H1 (cell line): ENCODE measurements around the gene PSMD13. TPM values are rescaled to one million over a fixed set of nuclear protein-coding genes. Genes with fewer than 3 reads are reported as not detected.
A peak's percentile ranks its signal among the peaks of the same experiment; 100 is the strongest.

Source experiments
- CTCF ChIA-PET: fragments of 300-600 bp; sonication (Branson Sonifier 250); formaldehyde crosslinking; loops from one replicate; lab custom pipeline; 2021; ENCODE audit not compliant: partially characterized antibody; lab: Charles Lee
- POLR2A ChIA-PET: fragments of 300-600 bp; sonication (Branson Sonifier 250); formaldehyde crosslinking; loops from one replicate; lab custom pipeline; 2021; ENCODE audit warnings: inconsistent platforms; ENCODE audit not compliant: partially characterized antibody; lab: Charles Lee
- DNase-seq, 2 experiments: peaks; one replicate each; pipeline versions ENCODE4 v3.0.0 to v3.0.0-alpha.2; 2010 to 2022; ENCODE audit warnings: low spot score in 2 of 2, low read depth in 1 of 2, mixed read lengths in 1 of 2
- FAIRE-seq: peaks from 2 replicates; lab custom pipeline; 2011; peaks lifted over from hg19 to GRCh38; lab: Jason Lieb, UNC
- H2AFZ ChIP-seq: 2 replicates; pipeline ENCODE4 v1.8.1; 2012; ENCODE audit warnings: low read length, inconsistent platforms
- H2AK5ac ChIP-seq: 2 replicates; pipeline ENCODE4 v1.6.1; 2013; ENCODE audit warnings: low read depth, low read length
- H2BK120ac ChIP-seq: replicated peaks from 2 replicates; pipeline ENCODE3; 2013; ENCODE audit warnings: low read depth, low read length, inconsistent platforms
- H2BK12ac ChIP-seq: 2 replicates; pipeline ENCODE4 v1.6.1; 2013; ENCODE audit warnings: low read depth, low read length
- H2BK15ac ChIP-seq: 2 replicates; pipeline ENCODE4 v1.6.1; 2013; ENCODE audit warnings: low read length
- H2BK20ac ChIP-seq: 2 replicates; pipeline ENCODE4 v1.6.1; 2013; ENCODE audit warnings: low read length
- H2BK5ac ChIP-seq: 2 replicates; pipeline ENCODE4 v1.6.1; 2013; ENCODE audit warnings: low read depth, low read length
- H3K14ac ChIP-seq: 2 replicates; pipeline ENCODE4 v1.6.1; 2013; ENCODE audit warnings: inconsistent platforms; ENCODE audit not compliant: insufficient read length
- H3K18ac ChIP-seq: 2 replicates; pipeline ENCODE4 v1.6.1; 2013; ENCODE audit warnings: low read length; ENCODE audit errors: extremely low read depth
- H3K23ac ChIP-seq: 2 replicates; pipeline ENCODE4 v1.6.1; 2013; ENCODE audit warnings: inconsistent platforms; ENCODE audit not compliant: insufficient read length
- H3K23me2 ChIP-seq: 2 replicates; pipeline ENCODE4 v1.6.1; 2013; ENCODE audit warnings: low read depth, low read length
- H3K27ac ChIP-seq: 2 replicates; pipeline ENCODE4 v1.6.1; 2011; ENCODE audit warnings: low read depth, low read length, inconsistent platforms
- H3K27me3 ChIP-seq, 4 experiments: replicated peaks in 1 of 4; 1 replicate in 1 of 4; 2 replicates in 3 of 4; pipeline versions ENCODE4 v1.6.1 to v1.8.1; 2011 to 2013; ENCODE audit warnings: low read length in 3 of 4, mild to moderate bottlenecking in 3 of 4, inconsistent platforms in 2 of 4, mixed read lengths in 2 of 4, moderate library complexity in 1 of 4; ENCODE audit not compliant: control insufficient read depth in 3 of 4, insufficient read depth in 3 of 4; ENCODE audit errors: extremely low read depth in 1 of 4
- H3K36me3 ChIP-seq, 4 experiments: 2 replicates each; pipeline versions ENCODE4 v1.6.1 to v1.8.1; 2011 to 2013; ENCODE audit warnings: mild to moderate bottlenecking in 4 of 4, low read length in 3 of 4, moderate library complexity in 2 of 4, control low read depth in 1 of 4, inconsistent platforms in 1 of 4; ENCODE audit not compliant: insufficient read depth in 4 of 4, control insufficient read depth in 2 of 4
- H3K4ac ChIP-seq: replicated peaks from 2 replicates; pipeline ENCODE3; 2013; ENCODE audit warnings: low read length, low read depth, mixed read lengths, inconsistent platforms; ENCODE audit not compliant: insufficient read length
- H3K4me1 ChIP-seq, 4 experiments: replicated peaks in 1 of 4; 1 replicate in 1 of 4; 2 replicates in 3 of 4; pipeline versions ENCODE4 v1.6.1 to v1.8.1; 2011 to 2013; ENCODE audit warnings: low read length in 3 of 4, inconsistent platforms in 2 of 4, mixed read lengths in 1 of 4; ENCODE audit not compliant: insufficient read depth in 4 of 4, control insufficient read depth in 3 of 4
- H3K4me2 ChIP-seq, 2 experiments: 2 replicates each; pipeline versions ENCODE4 v1.6.1 to v1.8.1; 2011 to 2013; ENCODE audit warnings: low read depth in 2 of 2, low read length in 2 of 2, control low read depth in 1 of 2, inconsistent platforms in 1 of 2, mild to moderate bottlenecking in 1 of 2; ENCODE audit not compliant: insufficient read depth in 1 of 2
- H3K4me3 ChIP-seq, 4 experiments: fragments of 200-600, 300-600 bp in 1 of 4; sonication (generic), shearing (Covaris generic), sonication (Bioruptor Twin) in 1 of 4; 2 replicates each; pipeline versions ENCODE4 v1.5.1 to v1.8.1; 2011 to 2016; ENCODE audit warnings: low read length in 4 of 4, low read depth in 3 of 4, control low read depth in 2 of 4, inconsistent platforms in 2 of 4, mild to moderate bottlenecking in 2 of 4, mixed read lengths in 1 of 4, moderate library complexity in 1 of 4; ENCODE audit not compliant: insufficient read depth in 2 of 4; ENCODE audit errors: extremely low read depth in 1 of 4
- H3K56ac ChIP-seq: replicated peaks from 2 replicates; pipeline ENCODE3; 2013; ENCODE audit warnings: low read depth, mild to moderate bottlenecking, mixed read lengths, low read length, inconsistent platforms; ENCODE audit not compliant: insufficient read length
- H3K79me1 ChIP-seq: 2 replicates; pipeline ENCODE4 v1.6.1; 2013; ENCODE audit warnings: low read depth, low read length, control low read depth
- H3K79me2 ChIP-seq, 2 experiments: 2 replicates each; pipeline versions ENCODE4 v1.6.1 to v1.8.1; 2012 to 2013; ENCODE audit warnings: low read length in 2 of 2, mild to moderate bottlenecking in 2 of 2, inconsistent platforms in 1 of 2; ENCODE audit not compliant: insufficient read depth in 2 of 2, control insufficient read depth in 1 of 2
- H3K9ac ChIP-seq, 4 experiments: replicated peaks in 1 of 4; 1 replicate in 1 of 4; 2 replicates in 3 of 4; pipeline versions ENCODE4 v1.6.1 to v1.8.1; 2011 to 2013; ENCODE audit warnings: low read depth in 3 of 4, low read length in 3 of 4, control low read depth in 2 of 4, mild to moderate bottlenecking in 2 of 4, moderate library complexity in 2 of 4, inconsistent platforms in 1 of 4; ENCODE audit errors: extremely low read depth in 1 of 4
- H3K9me3 ChIP-seq, 2 experiments: 2 replicates each; pipeline versions ENCODE4 v1.6.1 to v1.8.1; 2012 to 2013; ENCODE audit warnings: mild to moderate bottlenecking in 2 of 2, moderate library complexity in 2 of 2, control low read depth in 1 of 2, inconsistent platforms in 1 of 2, low read depth in 1 of 2, low read length in 1 of 2, mixed read lengths in 1 of 2; ENCODE audit not compliant: insufficient read depth in 2 of 2
- H4K20me1 ChIP-seq, 2 experiments: replicated peaks in 1 of 2; 2 replicates each; pipeline versions ENCODE3 to v1.8.1; 2011 to 2013; ENCODE audit warnings: inconsistent platforms in 2 of 2, low read length in 2 of 2, mild to moderate bottlenecking in 1 of 2; ENCODE audit not compliant: insufficient read depth in 2 of 2, control insufficient read depth in 1 of 2
- H4K5ac ChIP-seq: 2 replicates; pipeline ENCODE4 v1.6.1; 2013; ENCODE audit warnings: low read length, low read depth, mixed read lengths, inconsistent platforms; ENCODE audit not compliant: insufficient read length
- H4K8ac ChIP-seq: 2 replicates; pipeline ENCODE4 v1.8.0; 2013; ENCODE audit warnings: mild to moderate bottlenecking, moderate library complexity, low read length, inconsistent platforms; ENCODE audit not compliant: insufficient read depth; ENCODE audit errors: extremely low read depth
- H4K91ac ChIP-seq: replicated peaks from 2 replicates; pipeline ENCODE3; 2013; ENCODE audit warnings: low read length, mixed read lengths, inconsistent platforms; ENCODE audit not compliant: insufficient read length
- ASH2L ChIP-seq: fragments of 200-600, 300-600 bp; sonication (generic); IDR thresholded peaks from one replicate; pipeline ENCODE4 v1.7.1; 2017; ENCODE audit warnings: low read length
- CEBPB ChIP-seq: IDR thresholded peaks from 2 replicates; pipeline ENCODE4 v1.6.1; 2012; ENCODE audit warnings: low read depth, low read length
- PHF8 ChIP-seq: fragments of 200-600 bp; sonication (generic); conservative IDR thresholded peaks from 2 replicates; pipeline ENCODE4 v1.7.1; 2012; ENCODE audit warnings: low read depth, mild to moderate bottlenecking, inconsistent platforms, low read length, moderate library complexity
- POLR2AphosphoS5 ChIP-seq: IDR thresholded peaks from 2 replicates; pipeline ENCODE4 v1.6.1; 2011; ENCODE audit warnings: low read depth, low read length
- RNF2 ChIP-seq: fragments of 200-900, 300-1000 bp; sonication (generic); IDR thresholded peaks from 2 replicates; pipeline ENCODE4 v1.7.1; 2016; ENCODE audit warnings: borderline replicate concordance, low read depth, mild to moderate bottlenecking, antibody characterized with exemption, low read length; ENCODE audit not compliant: poor library complexity, severe bottlenecking; ENCODE audit errors: missing control alignments
- SP1 ChIP-seq: IDR thresholded peaks from 2 replicates; pipeline ENCODE4 v1.6.1; 2011; ENCODE audit warnings: low read depth, low read length
- SUZ12 ChIP-seq: fragments of 200-600 bp; sonication (generic); IDR thresholded peaks from 2 replicates; pipeline ENCODE4 v1.6.1; 2012; ENCODE audit warnings: mild to moderate bottlenecking, inconsistent platforms, low read length, moderate library complexity, mixed read lengths
- YY1 ChIP-seq: IDR thresholded peaks from 2 replicates; pipeline ENCODE4 v1.6.1; 2011; ENCODE audit warnings: low read depth, mild to moderate bottlenecking, low read length
- WGBS, 2 experiments: shearing (Covaris generic) in 1 of 2; methylation state at CpG; one replicate each; pipeline versions ENCODE4 v1.1.6 to v1.1.7; 2013 to 2015; ENCODE audit warnings: low lambda C conversion rate in 2 of 2, mixed read lengths in 2 of 2, inconsistent platforms in 1 of 2, low coverage in 1 of 2, missing lambda C conversion rate in 1 of 2; ENCODE audit not compliant: insufficient replicate concordance in 2 of 2, insufficient coverage in 1 of 2, insufficient read length in 1 of 2; ENCODE audit errors: extremely low coverage in 1 of 2, missing lambda C conversion rate in 1 of 2; 5-methylcytosine and 5-hydroxymethylcytosine counted together
- polyA plus RNA-seq, 7 experiments: library from polyadenylated mRNA; depleted of rRNA in 3 of 7; stranded (reverse) in 5 of 7; unstranded in 2 of 7; fragments of >200 nt in 5 of 7; fragments of 200-250 nt in 2 of 7; gene quantifications; 1 replicate in 5 of 7; 2 replicates in 1 of 7; 4 replicates in 1 of 7; pipeline versions ENCODE4 v1.2.1 to v1.2.3, GENCODE V29; 2011 to 2013; ENCODE audit warnings: missing spikeins in 2 of 7, mixed read lengths in 2 of 7
- total RNA-seq: library from RNA; stranded (reverse); fragmentation: NEBNext Ultra II Directional; extraction: Animal tissue kit (Norgen Biotek cat#: 25700); gene quantifications from 2 replicates; pipeline ENCODE4 v1.2.1, GENCODE V29; 2021
- TF ChIP-seq, protein P1 (sequence below): IDR thresholded peaks from 2 replicates; pipeline ENCODE4 v1.6.1; 2011; ENCODE audit warnings: low read depth, mild to moderate bottlenecking, low read length; ENCODE audit not compliant: insufficient read depth
- TF ChIP-seq, protein P2 (sequence below): IDR thresholded peaks from 2 replicates; pipeline ENCODE4 v1.6.1; 2012; ENCODE audit warnings: inconsistent platforms

The PSMD13 gene
- total and polyA plus RNA-seq, 2 of the 8 experiments (the other 6 are each of a cell fraction or from before 2014, with no cell fraction given): 121 to 141 TPM

DNA sequence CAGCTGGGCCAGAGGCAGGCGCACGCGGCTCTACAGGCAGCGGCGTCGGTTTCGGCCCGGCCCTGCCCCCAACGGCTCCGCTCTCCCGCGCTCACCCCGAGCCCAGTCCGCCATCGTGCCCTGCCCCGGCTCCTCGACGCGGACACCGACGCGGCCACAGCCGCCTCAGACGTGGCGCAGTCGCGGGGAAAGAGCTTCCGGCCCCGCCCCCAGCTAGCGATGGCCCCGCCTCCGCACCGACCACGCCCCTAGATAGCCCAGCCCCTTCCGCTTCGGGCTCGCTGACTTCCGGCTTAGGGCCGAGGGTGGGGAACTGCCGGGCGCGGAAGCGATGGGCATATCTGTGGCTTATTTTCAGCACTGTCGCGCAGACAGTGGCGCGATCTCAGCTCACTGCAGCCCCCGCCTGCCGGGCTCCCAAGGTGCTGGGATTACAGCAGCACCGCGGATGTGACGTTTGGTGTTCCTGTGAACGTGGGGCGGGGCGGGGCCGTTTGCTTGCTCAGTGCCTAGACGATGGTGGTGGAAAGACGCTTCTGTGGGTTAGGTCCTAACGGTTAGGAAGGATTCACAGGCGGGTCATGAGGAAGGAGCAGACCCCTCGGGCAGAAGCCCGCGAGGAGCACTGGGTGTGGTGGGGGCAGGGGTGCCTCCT lies 29.4 kb upstream of the PSMD13 start, which contains the start of the genes BET1L and RIC8A:
Gene BET1L (minus strand): TSS at position 192 of the 655 bp plus-strand sequence. CDS start 78 bp downstream, at position 114.
Gene RIC8A (plus strand): TSS at position 501 of the 655 bp plus-strand sequence. CDS start 1,147 bp downstream, outside the sequence.
- Histone ChIP-seq H3K4ac (peak within 1 kb of the TSS; percentile 50), H2AFZ (no peak within 1 kb of the TSS)
- no peak for TF ChIP-seq SUZ12
- TF ChIP-seq, protein P1, sequence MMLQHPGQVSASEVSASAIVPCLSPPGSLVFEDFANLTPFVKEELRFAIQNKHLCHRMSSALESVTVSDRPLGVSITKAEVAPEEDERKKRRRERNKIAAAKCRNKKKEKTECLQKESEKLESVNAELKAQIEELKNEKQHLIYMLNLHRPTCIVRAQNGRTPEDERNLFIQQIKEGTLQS: 0 out of 2 replicates have a peak, but pooled peaks have one; percentile 16
- no peak for TF ChIP-seq CEBPB
- TF ChIP-seq, protein P2, sequence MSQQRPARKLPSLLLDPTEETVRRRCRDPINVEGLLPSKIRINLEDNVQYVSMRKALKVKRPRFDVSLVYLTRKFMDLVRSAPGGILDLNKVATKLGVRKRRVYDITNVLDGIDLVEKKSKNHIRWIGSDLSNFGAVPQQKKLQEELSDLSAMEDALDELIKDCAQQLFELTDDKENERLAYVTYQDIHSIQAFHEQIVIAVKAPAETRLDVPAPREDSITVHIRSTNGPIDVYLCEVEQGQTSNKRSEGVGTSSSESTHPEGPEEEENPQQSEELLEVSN: peak; percentile 78
- peak; percentile 52; the same call in 1 of the 2 replicates for TF ChIP-seq POLR2AphosphoS5
- peak; percentile 85 for TF ChIP-seq PHF8
- peak; percentile 51 for TF ChIP-seq ASH2L
- no peak for TF ChIP-seq YY1
- 0 out of 2 replicates have a peak, but pooled peaks have one; percentile 5 for TF ChIP-seq SP1
- TF ChIP-seq RNF2: no peak

More for the DNA sequence above, 29.4 kb upstream of the PSMD13 start, which contains the start of the genes BET1L and RIC8A:
- H3K14ac ChIP-seq: no peak within 1 kb of the TSS
- H4K20me1 ChIP-seq: peaks cover 0 to 34% of the 10 kb centered on the region in 2 experiments
- H2BK15ac ChIP-seq: no peak within 1 kb of the TSS
- no peaks in the 10 kb centered on the region for H3K9me3 ChIP-seq
- H3K79me2 ChIP-seq: peaks cover 0 to 31% of the 10 kb centered on the region in 2 experiments; a peak in 3 of 4 replicates
- peak within 1 kb of the TSS; percentile 84 for H4K5ac ChIP-seq
- peaks cover 0 to 23% (median 9%) of the 10 kb centered on the region in 4 experiments; a peak in 5 of 7 replicates for H3K4me1 ChIP-seq
- H3K4me3 ChIP-seq: peak within 1 kb of the TSS; percentile 85 to 89 (median 87)
- FAIRE-seq: peak; percentile 7
- H3K23ac ChIP-seq: no peak within 1 kb of the TSS
- H3K27me3 ChIP-seq: no peaks in the 10 kb centered on the region
- H3K56ac ChIP-seq: peak within 1 kb of the TSS; percentile 78
- peak within 1 kb of the TSS; percentile 73 to 90 (median 74) for H3K9ac ChIP-seq
- peak within 1 kb of the TSS; percentile 75 for H2BK5ac ChIP-seq
- CTCF ChIA-PET: interaction anchor here (1.0 to 1.3 kb wide), 5 partner anchors 30 to 160 kb away, joined by 3 to 6 read pairs (median 3); no protein-coding TSS in a partner anchor
- peak within 1 kb of the TSS; percentile 48 for H4K91ac ChIP-seq
- H3K36me3 ChIP-seq: peaks cover 17 to 38% (median 27%) of the 10 kb centered on the region in 4 experiments; a peak in 7 of 8 replicates
- H3K27ac ChIP-seq: peak within 1 kb of the TSS; percentile 74
- H4K8ac ChIP-seq: peak within 1 kb of the TSS; percentile 78; the same call in 1 of the 2 replicates
- H3K18ac ChIP-seq: peak within 1 kb of the TSS; percentile 88
- H2BK20ac ChIP-seq: no peak within 1 kb of the TSS
- peak within 1 kb of the TSS; percentile 97 to 100 for H3K4me2 ChIP-seq
- WGBS, 2 experiments: 1% methylated on average over 44 of the region's 63 CpGs; no CpG with 5 or more reads in 1 of the 2 experiments
- H3K23me2 ChIP-seq: peaks cover 22% of the 10 kb centered on the region
- 0 out of 2 replicates have a peak within 1 kb of the TSS, but pooled peaks have one; percentile 52 for H2BK12ac ChIP-seq
- H2AK5ac ChIP-seq: peak within 1 kb of the TSS; percentile 41
- POLR2A ChIA-PET: interaction anchor here (0.6 to 2.0 kb wide), 16 partner anchors 9 to 337 kb away, joined by 3 to 11 read pairs (median 4); partner anchors contain the start of genes PSMD13 and SIRT3
- no peak within 1 kb of the TSS for H2BK120ac ChIP-seq
- peaks cover 11% of the 10 kb centered on the region for H3K79me1 ChIP-seq
- DNase-seq: peak; percentile 86 to 99
